ENCODE data around the gene BORCS8.

DNA sequence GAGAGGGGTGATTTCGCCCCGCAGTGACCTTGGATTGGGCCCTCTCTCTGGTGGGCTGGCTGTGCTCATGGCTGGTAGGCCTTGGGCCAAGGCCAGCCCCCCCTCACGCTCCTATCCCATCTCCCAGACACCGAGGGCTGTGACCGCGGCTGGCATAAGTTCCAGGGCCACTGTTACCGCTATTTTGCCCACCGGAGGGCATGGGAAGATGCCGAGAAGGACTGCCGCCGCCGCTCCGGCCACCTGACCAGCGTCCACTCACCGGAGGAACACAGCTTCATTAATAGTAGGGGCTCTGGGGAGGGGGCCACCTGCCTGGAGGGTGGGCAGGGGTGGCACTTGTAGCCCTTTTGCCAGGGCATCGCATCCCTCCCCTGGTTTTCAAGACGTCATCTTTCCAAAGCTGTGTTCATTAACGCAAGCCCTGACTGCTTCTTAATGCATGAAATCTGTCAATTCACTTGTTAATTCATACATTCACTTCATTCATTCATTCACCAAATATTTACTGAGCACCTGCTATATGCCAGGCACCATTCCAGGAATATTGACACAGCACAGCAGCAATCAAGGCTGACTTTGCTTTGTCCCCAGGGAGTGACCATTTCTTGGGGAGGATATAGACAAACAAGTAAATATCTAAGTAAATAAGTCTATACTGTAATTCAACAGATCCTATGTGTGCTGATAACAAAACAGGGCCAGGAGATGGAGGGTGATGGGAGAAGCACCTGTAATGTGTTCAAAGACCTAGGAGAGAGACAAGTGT is 46.4 kb upstream of the BORCS8 start:
- no peak for TF ChIP-seq POLR2A (IDR thresholded peaks at IDR 0.05)
- TF ChIP-seq, protein P1, sequence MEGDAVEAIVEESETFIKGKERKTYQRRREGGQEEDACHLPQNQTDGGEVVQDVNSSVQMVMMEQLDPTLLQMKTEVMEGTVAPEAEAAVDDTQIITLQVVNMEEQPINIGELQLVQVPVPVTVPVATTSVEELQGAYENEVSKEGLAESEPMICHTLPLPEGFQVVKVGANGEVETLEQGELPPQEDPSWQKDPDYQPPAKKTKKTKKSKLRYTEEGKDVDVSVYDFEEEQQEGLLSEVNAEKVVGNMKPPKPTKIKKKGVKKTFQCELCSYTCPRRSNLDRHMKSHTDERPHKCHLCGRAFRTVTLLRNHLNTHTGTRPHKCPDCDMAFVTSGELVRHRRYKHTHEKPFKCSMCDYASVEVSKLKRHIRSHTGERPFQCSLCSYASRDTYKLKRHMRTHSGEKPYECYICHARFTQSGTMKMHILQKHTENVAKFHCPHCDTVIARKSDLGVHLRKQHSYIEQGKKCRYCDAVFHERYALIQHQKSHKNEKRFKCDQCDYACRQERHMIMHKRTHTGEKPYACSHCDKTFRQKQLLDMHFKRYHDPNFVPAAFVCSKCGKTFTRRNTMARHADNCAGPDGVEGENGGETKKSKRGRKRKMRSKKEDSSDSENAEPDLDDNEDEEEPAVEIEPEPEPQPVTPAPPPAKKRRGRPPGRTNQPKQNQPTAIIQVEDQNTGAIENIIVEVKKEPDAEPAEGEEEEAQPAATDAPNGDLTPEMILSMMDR (IDR thresholded peaks at IDR 0.05) = no peak

Data from Peyer's patch (tissue), 4 donors.